Measurements from ENCODE around the gene MEST.
"Not testable (repeated sequence)": the region's sequence is repeated elsewhere in the genome, so short reads cannot be mapped to it uniquely, and the experiment has no call there.

Gene MEST

DNA sequence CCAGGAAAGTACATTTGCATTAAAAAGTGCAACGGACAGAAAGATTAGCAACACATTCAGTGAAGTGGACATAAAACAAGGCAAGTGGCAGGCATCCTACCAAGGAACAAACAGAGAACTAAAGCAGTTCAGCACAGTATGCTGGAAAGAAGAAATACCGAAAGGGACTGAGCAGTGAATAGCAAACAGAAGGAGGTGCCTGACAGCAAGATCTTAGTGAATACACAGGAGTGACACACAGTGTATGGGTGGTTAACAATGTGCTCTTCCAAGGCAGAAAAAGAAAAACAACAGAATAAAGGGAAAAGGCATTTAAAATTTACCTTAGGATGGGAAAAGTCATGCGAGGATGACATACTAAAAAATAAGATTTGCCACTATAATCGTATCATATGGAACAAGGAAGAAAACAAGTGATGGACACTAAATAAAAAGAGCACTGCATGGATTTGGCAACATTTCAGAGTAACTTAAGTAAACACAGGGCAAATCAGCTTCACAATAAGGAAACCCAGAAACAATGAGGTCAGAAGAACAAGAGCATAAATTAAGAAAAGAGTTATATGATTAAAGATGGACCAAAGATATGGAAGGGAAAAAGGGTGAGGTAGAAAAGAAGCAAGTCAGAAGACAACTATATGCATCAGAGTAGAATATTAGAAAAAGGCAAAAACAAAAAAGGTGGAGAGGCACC lies 29.5 kb downstream of the MEST start:
- Histone ChIP-seq H3K27ac (ENCODE audit: low read depth, low read length) (no peak overlapping the region), H3K27me3 (ENCODE audit: control insufficient read depth in 1 of 2, insufficient read depth in 2 of 2, low read length in 2 of 2) (no peaks in the 10 kb centered on the region), H3K4me1 (ENCODE audit: control insufficient read depth in 1 of 2, insufficient read depth in 2 of 2, low read length in 2 of 2) (no peaks in the 10 kb centered on the region), H3K9me3 (ENCODE audit: control insufficient read depth in 1 of 2, low read length in 2 of 2) (no peaks in the 10 kb centered on the region), H3K9ac (ENCODE audit: low read depth in 1 of 2, low read length in 2 of 2) (no peak overlapping the region), H3K4me3 (ENCODE audit: low read depth in 1 of 2, low read length in 2 of 2) (no peak overlapping the region), H3K36me3 (ENCODE audit: control insufficient read depth in 1 of 2, insufficient read depth in 2 of 2, low read length in 2 of 2) (peaks cover 5 to 10% of the 10 kb centered on the region in 2 donors)

DNA sequence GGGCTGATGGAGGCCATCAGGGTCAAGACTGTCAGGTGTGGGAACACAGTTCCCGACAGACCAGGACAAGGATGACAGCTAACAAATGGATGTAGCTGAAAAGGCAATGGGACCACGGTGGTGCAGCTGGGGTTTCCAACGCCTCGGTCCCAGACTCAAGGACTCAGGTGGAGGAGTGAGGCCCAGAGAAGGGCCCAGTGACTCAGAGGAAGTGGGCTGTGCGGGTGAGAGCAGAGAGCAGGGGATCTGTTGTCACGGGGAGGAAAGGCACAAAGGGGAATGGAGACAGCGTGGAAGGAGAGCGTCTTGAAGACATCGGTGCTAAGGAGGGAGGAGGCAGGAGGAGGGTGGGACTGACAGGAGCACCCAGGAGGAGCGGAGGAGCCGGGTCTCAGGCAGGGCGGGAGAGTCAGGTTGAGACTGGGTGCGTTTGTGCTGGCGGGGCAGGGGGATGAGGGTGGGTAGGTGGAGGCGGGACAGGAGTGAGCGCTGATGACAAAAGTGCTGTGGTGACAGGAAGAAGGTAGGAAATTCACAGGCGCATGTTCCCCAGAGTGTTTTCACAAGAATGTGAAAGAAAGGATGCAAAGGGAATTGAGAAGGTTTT lies 31.7 kb downstream of the MEST start:
- not testable (repeated sequence) for H3K9me3 ChIP-seq (ENCODE audit: control insufficient read depth in 1 of 2, low read length in 2 of 2); H3K4me1 ChIP-seq (ENCODE audit: control insufficient read depth in 1 of 2, insufficient read depth in 2 of 2, low read length in 2 of 2); H3K4me3 ChIP-seq (ENCODE audit: low read depth in 1 of 2, low read length in 2 of 2); H3K27ac ChIP-seq (ENCODE audit: low read depth, low read length); H3K9ac ChIP-seq (ENCODE audit: low read depth in 1 of 2, low read length in 2 of 2); H3K27me3 ChIP-seq (ENCODE audit: control insufficient read depth in 1 of 2, insufficient read depth in 2 of 2, low read length in 2 of 2); H3K36me3 ChIP-seq (ENCODE audit: control insufficient read depth in 1 of 2, insufficient read depth in 2 of 2, low read length in 2 of 2)

DNA sequence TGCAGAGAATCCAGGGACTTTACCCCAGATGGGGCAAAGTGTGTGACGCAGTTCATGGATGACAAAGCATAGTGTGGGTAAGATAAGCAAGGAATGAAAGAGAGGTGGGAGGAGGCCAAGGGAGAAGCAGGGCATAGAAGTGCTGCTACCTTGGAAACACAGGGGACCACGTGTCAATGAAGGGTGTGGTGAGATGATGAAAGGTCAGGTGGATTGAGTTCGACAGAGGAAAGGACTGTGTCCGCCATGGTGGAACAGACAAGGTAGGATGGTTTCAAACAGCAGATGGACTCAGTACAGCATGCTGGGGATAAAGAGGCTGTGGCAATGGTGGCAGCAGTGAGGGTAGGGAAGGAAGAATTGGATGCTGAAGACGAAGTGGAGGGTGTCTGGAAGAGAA lies 32.7 kb downstream of the MEST start:
- Histone ChIP-seq H3K27me3 (ENCODE audit: control insufficient read depth in 1 of 2, insufficient read depth in 2 of 2, low read length in 2 of 2) (no peaks in the 10 kb centered on the region), H3K4me3 (ENCODE audit: low read depth in 1 of 2, low read length in 2 of 2) (no peak overlapping the region), H3K27ac (ENCODE audit: low read depth, low read length) (no peak overlapping the region), H3K9ac (ENCODE audit: low read depth in 1 of 2, low read length in 2 of 2) (no peak overlapping the region), H3K9me3 (ENCODE audit: control insufficient read depth in 1 of 2, low read length in 2 of 2) (no peaks in the 10 kb centered on the region), H3K4me1 (ENCODE audit: control insufficient read depth in 1 of 2, insufficient read depth in 2 of 2, low read length in 2 of 2) (no peaks in the 10 kb centered on the region), H3K36me3 (ENCODE audit: control insufficient read depth in 1 of 2, insufficient read depth in 2 of 2, low read length in 2 of 2) (peaks cover 5 to 17% of the 10 kb centered on the region in 2 donors)

DNA sequence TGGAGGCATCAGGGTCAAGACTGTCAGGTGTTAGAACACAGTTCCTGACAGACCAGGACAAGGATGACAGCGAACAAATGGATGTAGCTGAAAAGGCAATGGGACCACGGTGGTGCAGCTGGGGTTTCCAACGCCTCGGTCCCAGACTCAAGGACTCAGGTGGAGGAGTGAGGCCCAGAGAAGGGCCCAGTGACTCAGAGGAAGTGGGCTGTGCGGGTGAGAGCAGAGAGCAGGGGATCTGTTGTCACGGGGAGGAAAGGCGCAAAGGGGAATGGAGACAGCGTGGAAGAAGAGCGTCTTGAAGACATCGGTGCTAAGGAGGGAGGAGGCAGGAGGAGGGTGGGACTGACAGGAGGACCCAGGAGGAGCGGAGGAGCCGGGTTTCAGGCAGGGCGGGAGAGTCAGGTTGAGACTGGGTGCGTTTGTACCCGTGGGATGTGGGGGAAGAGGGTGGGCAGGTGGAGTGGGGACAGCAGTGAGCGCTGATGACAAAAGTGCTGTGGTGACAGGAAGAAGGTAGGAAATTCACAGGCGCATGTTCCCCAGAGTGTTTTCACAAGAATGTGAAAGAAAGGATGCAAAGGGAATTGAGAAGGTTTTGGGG lies 36.0 kb downstream of the MEST start:
- H3K27me3 ChIP-seq (ENCODE audit: control insufficient read depth in 1 of 2, insufficient read depth in 2 of 2, low read length in 2 of 2); H3K27ac ChIP-seq (ENCODE audit: low read depth, low read length); H3K9ac ChIP-seq (ENCODE audit: low read depth in 1 of 2, low read length in 2 of 2); H3K9me3 ChIP-seq (ENCODE audit: control insufficient read depth in 1 of 2, low read length in 2 of 2); H3K4me1 ChIP-seq (ENCODE audit: control insufficient read depth in 1 of 2, insufficient read depth in 2 of 2, low read length in 2 of 2); H3K4me3 ChIP-seq (ENCODE audit: low read depth in 1 of 2, low read length in 2 of 2): not testable (repeated sequence)
- H3K36me3 ChIP-seq (ENCODE audit: control insufficient read depth in 1 of 2, insufficient read depth in 2 of 2, low read length in 2 of 2) = peaks cover 5 to 28% of the 10 kb centered on the region in 2 donors

DNA sequence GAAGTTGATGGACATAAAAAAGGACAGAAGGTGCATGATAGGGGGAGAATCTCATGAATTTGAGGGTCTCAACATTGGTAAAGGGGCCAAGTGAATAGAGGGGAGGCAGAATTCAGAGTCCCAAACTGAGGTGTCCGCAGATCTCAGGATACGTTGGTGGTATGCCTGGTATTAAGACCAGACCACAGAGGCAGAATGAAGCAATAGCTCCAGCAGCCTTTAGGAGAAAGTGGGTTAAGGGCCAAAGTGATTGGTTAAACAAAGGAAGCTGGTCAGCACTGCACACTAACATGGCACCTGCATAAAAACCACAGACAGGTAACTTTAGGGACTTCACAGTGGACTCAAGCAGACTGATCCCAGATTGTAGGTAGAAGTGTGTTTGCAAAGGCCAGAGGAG lies 37.5 kb downstream of the MEST start:
- H3K36me3 ChIP-seq (ENCODE audit: control insufficient read depth in 1 of 2, insufficient read depth in 2 of 2, low read length in 2 of 2) = peaks cover 5 to 30% of the 10 kb centered on the region in 2 donors
- H3K4me3 ChIP-seq (ENCODE audit: low read depth in 1 of 2, low read length in 2 of 2) = no peak overlapping the region

GRCh38 chr7:130537894-130538293 lies 46.0 kb downstream of the MEST start:
- H3K36me3 ChIP-seq (ENCODE audit: control insufficient read depth in 1 of 2, insufficient read depth in 2 of 2, low read length in 2 of 2); H3K9me3 ChIP-seq (ENCODE audit: control insufficient read depth in 1 of 2, low read length in 2 of 2); H3K9ac ChIP-seq (ENCODE audit: low read depth in 1 of 2, low read length in 2 of 2); H3K27me3 ChIP-seq (ENCODE audit: control insufficient read depth in 1 of 2, insufficient read depth in 2 of 2, low read length in 2 of 2); H3K27ac ChIP-seq (ENCODE audit: low read depth, low read length); H3K4me1 ChIP-seq (ENCODE audit: control insufficient read depth in 1 of 2, insufficient read depth in 2 of 2, low read length in 2 of 2); H3K4me3 ChIP-seq (ENCODE audit: low read depth in 1 of 2, low read length in 2 of 2): not testable (repeated sequence)

More for the DNA sequence above, 37.5 kb downstream of the MEST start:
- Histone ChIP-seq H3K27ac (ENCODE audit: low read depth, low read length) (no peak overlapping the region), H3K27me3 (ENCODE audit: control insufficient read depth in 1 of 2, insufficient read depth in 2 of 2, low read length in 2 of 2) (no peaks in the 10 kb centered on the region), H3K9me3 (ENCODE audit: control insufficient read depth in 1 of 2, low read length in 2 of 2) (no peaks in the 10 kb centered on the region), H3K9ac (ENCODE audit: low read depth in 1 of 2, low read length in 2 of 2) (no peak overlapping the region), H3K4me1 (ENCODE audit: control insufficient read depth in 1 of 2, insufficient read depth in 2 of 2, low read length in 2 of 2) (no peaks in the 10 kb centered on the region)

DNA sequence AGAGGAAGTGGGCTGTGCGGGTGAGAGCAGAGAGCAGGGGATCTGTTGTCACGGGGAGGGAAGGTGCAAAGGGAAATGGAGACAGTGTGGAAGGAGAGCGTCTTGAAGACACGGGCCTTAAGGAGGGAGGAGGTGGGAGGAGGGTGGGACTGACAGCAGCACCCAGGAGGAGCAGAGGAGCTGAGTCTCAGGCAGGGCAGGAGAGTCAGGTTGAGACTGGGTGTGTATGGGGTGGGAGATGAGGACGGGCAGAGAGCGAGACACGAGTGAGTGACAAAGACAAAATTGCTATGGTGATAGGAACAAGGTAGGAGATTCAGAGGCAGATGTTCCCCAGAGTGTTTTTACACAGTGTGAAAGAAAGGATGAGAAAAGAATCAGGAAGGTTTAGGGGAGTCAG lies 49.4 kb downstream of the MEST start:
- not testable (repeated sequence) for H3K4me1 ChIP-seq (ENCODE audit: control insufficient read depth in 1 of 2, insufficient read depth in 2 of 2, low read length in 2 of 2); H3K27ac ChIP-seq (ENCODE audit: low read depth, low read length); H3K27me3 ChIP-seq (ENCODE audit: control insufficient read depth in 1 of 2, insufficient read depth in 2 of 2, low read length in 2 of 2); H3K9ac ChIP-seq (ENCODE audit: low read depth in 1 of 2, low read length in 2 of 2); H3K4me3 ChIP-seq (ENCODE audit: low read depth in 1 of 2, low read length in 2 of 2); H3K9me3 ChIP-seq (ENCODE audit: control insufficient read depth in 1 of 2, low read length in 2 of 2); H3K36me3 ChIP-seq (ENCODE audit: control insufficient read depth in 1 of 2, insufficient read depth in 2 of 2, low read length in 2 of 2)

GRCh38 chr7:130542297-130542696 lies 50.4 kb downstream of the MEST start:
- H3K4me3 ChIP-seq (ENCODE audit: low read depth in 1 of 2, low read length in 2 of 2); H3K4me1 ChIP-seq (ENCODE audit: control insufficient read depth in 1 of 2, insufficient read depth in 2 of 2, low read length in 2 of 2); H3K9ac ChIP-seq (ENCODE audit: low read depth in 1 of 2, low read length in 2 of 2); H3K9me3 ChIP-seq (ENCODE audit: control insufficient read depth in 1 of 2, low read length in 2 of 2); H3K27me3 ChIP-seq (ENCODE audit: control insufficient read depth in 1 of 2, insufficient read depth in 2 of 2, low read length in 2 of 2); H3K36me3 ChIP-seq (ENCODE audit: control insufficient read depth in 1 of 2, insufficient read depth in 2 of 2, low read length in 2 of 2); H3K27ac ChIP-seq (ENCODE audit: low read depth, low read length): not testable (repeated sequence)

- no peak overlapping the region for H3K4me3 ChIP-seq (ENCODE audit: low read depth in 1 of 2, low read length in 2 of 2)
- no peaks in the 10 kb centered on the region for H3K27me3 ChIP-seq (ENCODE audit: control insufficient read depth in 1 of 2, insufficient read depth in 2 of 2, low read length in 2 of 2)
- H3K36me3 ChIP-seq (ENCODE audit: control insufficient read depth in 1 of 2, insufficient read depth in 2 of 2, low read length in 2 of 2) = peaks cover 0 to 7% of the 10 kb centered on the region in 2 donors
- no peak overlapping the region for H3K27ac ChIP-seq (ENCODE audit: low read depth, low read length)
- no peak overlapping the region for H3K9ac ChIP-seq (ENCODE audit: low read depth in 1 of 2, low read length in 2 of 2)
- no peaks in the 10 kb centered on the region for H3K9me3 ChIP-seq (ENCODE audit: control insufficient read depth in 1 of 2, low read length in 2 of 2)
- no peaks in the 10 kb centered on the region for H3K4me1 ChIP-seq (ENCODE audit: control insufficient read depth in 1 of 2, insufficient read depth in 2 of 2, low read length in 2 of 2)
Observed at GRCh38 chr7:130543487-130544010, 51.7 kb downstream of the MEST start.

GRCh38 chr7:130544356-130544755 lies 52.5 kb downstream of the MEST start:
- H3K9ac ChIP-seq (ENCODE audit: low read depth in 1 of 2, low read length in 2 of 2) = no peak overlapping the region
- H3K4me3 ChIP-seq (ENCODE audit: low read depth in 1 of 2, low read length in 2 of 2) = no peak overlapping the region
- H3K4me1 ChIP-seq (ENCODE audit: control insufficient read depth in 1 of 2, insufficient read depth in 2 of 2, low read length in 2 of 2) = no peaks in the 10 kb centered on the region
- peaks cover 0 to 7% of the 10 kb centered on the region in 2 donors for H3K36me3 ChIP-seq (ENCODE audit: control insufficient read depth in 1 of 2, insufficient read depth in 2 of 2, low read length in 2 of 2)
- no peaks in the 10 kb centered on the region for H3K9me3 ChIP-seq (ENCODE audit: control insufficient read depth in 1 of 2, low read length in 2 of 2)
- no peaks in the 10 kb centered on the region for H3K27me3 ChIP-seq (ENCODE audit: control insufficient read depth in 1 of 2, insufficient read depth in 2 of 2, low read length in 2 of 2)
- H3K27ac ChIP-seq (ENCODE audit: low read depth, low read length) = no peak overlapping the region
